Esophagus squamous epithelium (tissue), 4 donors: ENCODE measurements around the gene OXCT2.
"Not testable (repeated sequence)": the region's sequence is repeated elsewhere in the genome, so short reads cannot be mapped to it uniquely, and the experiment has no call there.

ENCODE experiments used
- POLR2A ChIP-seq, 4 donors: fragments of 450-650 bp; IDR thresholded peaks; one replicate each; pipeline ENCODE4 v1.6.1; 2017; ENCODE audit warnings: antibody characterized with exemption in 4 of 4, mild to moderate bottlenecking in 4 of 4, moderate library complexity in 3 of 4
- TF ChIP-seq, protein P1 (sequence below), 6 experiments: fragments of 450-650 bp in 4 of 6; fragments of 200-600 bp in 2 of 6; sonication (generic) in 2 of 6; IDR thresholded peaks; one replicate each; pipeline ENCODE4 v1.5.1; 2016 to 2019; ENCODE audit warnings: antibody characterized with exemption in 6 of 6, mild to moderate bottlenecking in 4 of 6, moderate library complexity in 4 of 6

DNA sequence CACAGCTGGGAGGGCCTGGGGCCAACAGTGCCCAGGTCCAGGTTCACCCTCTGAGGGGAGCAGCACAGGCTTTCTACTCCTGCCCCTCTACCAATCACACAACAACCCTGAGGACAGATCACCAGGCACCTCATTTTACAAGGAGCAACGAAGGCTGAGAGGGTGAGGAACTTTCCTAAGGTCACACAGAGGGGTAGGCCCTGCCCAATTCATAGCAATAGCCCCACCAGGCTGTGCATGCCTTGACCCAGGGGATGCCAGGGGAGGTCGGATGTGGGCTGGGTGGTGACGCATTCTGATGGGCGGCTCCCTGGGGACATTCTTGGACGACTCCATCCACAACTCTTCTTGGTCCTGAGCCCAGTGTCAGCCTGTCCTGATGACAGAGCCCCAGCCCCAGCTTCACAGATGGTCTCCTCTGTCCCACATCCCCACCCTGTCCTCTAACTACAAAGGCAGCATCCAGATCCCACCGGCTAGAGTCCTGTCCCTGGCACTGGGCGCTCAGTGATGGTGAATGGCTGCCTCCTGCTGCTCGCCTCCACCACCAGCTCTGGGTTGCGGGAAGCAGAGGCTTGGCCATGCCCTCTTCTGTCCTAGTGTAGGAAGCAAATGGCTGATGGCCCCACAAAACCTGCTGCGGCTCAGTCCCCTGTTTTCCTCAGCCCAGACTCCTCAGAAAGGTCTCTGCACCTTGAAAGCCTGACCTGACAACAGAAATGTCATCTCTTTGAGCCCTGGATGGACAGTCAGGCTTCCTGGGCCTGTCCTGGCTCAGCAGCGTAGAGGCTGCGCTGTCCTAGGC lies 15.4 kb upstream of the OXCT2 start:
- TF ChIP-seq POLR2A (IDR thresholded peaks at IDR 0.05), result not testable (repeated sequence)
- TF ChIP-seq, protein P1, sequence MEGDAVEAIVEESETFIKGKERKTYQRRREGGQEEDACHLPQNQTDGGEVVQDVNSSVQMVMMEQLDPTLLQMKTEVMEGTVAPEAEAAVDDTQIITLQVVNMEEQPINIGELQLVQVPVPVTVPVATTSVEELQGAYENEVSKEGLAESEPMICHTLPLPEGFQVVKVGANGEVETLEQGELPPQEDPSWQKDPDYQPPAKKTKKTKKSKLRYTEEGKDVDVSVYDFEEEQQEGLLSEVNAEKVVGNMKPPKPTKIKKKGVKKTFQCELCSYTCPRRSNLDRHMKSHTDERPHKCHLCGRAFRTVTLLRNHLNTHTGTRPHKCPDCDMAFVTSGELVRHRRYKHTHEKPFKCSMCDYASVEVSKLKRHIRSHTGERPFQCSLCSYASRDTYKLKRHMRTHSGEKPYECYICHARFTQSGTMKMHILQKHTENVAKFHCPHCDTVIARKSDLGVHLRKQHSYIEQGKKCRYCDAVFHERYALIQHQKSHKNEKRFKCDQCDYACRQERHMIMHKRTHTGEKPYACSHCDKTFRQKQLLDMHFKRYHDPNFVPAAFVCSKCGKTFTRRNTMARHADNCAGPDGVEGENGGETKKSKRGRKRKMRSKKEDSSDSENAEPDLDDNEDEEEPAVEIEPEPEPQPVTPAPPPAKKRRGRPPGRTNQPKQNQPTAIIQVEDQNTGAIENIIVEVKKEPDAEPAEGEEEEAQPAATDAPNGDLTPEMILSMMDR (IDR thresholded peaks at IDR 0.05), result not testable (repeated sequence)
